ENCODE data around the gene DCBLD2.

Gene DCBLD2

DNA sequence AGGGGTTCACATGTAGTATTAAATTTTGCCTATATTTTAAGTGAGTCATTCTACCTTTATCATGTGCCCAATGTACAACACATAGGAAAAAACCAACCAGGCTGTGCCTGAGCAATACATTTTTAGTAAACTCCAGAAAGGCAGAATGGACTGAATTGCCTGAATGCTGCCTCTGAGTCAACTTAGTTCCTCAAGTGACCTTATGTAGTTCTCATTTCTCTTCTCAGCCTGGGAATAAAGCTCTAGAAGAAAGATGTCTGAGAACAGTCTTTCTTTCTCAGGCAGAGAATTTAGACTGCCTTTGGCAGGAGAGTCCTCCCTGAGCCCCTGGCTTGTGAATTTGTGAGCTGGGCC, 125.4 kb downstream of the DCBLD2 start:
- TF ChIP-seq, protein P1, sequence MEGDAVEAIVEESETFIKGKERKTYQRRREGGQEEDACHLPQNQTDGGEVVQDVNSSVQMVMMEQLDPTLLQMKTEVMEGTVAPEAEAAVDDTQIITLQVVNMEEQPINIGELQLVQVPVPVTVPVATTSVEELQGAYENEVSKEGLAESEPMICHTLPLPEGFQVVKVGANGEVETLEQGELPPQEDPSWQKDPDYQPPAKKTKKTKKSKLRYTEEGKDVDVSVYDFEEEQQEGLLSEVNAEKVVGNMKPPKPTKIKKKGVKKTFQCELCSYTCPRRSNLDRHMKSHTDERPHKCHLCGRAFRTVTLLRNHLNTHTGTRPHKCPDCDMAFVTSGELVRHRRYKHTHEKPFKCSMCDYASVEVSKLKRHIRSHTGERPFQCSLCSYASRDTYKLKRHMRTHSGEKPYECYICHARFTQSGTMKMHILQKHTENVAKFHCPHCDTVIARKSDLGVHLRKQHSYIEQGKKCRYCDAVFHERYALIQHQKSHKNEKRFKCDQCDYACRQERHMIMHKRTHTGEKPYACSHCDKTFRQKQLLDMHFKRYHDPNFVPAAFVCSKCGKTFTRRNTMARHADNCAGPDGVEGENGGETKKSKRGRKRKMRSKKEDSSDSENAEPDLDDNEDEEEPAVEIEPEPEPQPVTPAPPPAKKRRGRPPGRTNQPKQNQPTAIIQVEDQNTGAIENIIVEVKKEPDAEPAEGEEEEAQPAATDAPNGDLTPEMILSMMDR (IDR thresholded peaks at IDR 0.05; ENCODE audit: low read depth, low read length) = no peak
- DNase-seq (ENCODE audit: extremely low read depth, low read depth) = no peak

DNA sequence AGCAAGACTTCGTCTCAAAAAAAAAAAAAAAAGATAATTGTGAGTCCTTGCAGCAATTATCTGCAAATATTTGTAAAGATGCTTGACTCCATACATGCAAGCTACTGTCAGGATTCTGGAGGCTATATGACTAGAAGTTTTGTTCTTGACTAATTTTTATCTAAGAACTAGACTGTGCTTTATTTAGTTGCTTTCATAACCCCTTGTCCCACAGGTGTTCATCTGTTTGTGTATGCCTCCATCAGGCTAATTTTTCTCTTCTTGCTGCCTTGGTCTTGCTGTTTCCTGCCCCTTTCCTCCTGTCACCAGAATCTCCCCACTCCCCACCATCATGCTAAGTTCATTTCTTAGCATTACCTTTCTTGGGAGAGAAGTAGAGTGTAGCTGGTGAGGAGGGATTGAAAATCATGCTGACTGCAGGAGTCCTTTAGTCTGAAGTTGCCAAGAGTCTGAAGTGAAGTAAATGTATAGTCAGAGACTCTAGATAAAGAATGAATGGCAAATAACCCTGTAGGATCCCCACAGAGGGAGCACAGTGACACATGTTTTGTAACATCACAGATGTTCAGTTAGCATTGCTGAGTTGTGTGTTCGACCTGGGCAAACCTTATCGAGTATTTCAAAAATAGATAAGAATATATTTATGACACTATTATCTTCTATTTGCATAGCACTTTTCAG, 125.9 kb downstream of the DCBLD2 start:
- TF ChIP-seq, protein P1 (IDR thresholded peaks at IDR 0.05; ENCODE audit: low read depth, low read length) = no peak
- DNase-seq (ENCODE audit: extremely low read depth, low read depth) = no peak

DNA sequence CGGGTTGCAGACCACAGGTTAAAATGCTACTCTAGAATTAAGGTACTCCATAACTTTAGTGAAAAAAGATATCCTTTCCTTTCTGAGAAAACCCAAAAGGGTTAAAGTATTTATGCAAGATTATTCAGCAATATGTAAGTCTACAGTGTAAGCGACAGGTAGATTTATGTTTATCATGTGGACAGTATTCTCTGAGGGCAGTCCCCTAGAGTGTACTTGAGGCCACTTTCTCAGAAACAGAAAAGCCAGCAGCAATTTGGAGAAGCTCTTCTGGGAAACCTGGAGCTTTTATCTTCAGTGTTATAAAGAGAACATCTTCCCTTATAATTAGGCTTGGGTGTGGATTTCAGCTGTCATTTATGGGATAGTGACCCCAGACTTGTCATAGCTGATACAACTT, 129.5 kb downstream of the DCBLD2 start:
- TF ChIP-seq, protein P1 (IDR thresholded peaks at IDR 0.05; ENCODE audit: low read depth, low read length) = no peak
- DNase-seq (ENCODE audit: extremely low read depth, low read depth) = no peak

DNA sequence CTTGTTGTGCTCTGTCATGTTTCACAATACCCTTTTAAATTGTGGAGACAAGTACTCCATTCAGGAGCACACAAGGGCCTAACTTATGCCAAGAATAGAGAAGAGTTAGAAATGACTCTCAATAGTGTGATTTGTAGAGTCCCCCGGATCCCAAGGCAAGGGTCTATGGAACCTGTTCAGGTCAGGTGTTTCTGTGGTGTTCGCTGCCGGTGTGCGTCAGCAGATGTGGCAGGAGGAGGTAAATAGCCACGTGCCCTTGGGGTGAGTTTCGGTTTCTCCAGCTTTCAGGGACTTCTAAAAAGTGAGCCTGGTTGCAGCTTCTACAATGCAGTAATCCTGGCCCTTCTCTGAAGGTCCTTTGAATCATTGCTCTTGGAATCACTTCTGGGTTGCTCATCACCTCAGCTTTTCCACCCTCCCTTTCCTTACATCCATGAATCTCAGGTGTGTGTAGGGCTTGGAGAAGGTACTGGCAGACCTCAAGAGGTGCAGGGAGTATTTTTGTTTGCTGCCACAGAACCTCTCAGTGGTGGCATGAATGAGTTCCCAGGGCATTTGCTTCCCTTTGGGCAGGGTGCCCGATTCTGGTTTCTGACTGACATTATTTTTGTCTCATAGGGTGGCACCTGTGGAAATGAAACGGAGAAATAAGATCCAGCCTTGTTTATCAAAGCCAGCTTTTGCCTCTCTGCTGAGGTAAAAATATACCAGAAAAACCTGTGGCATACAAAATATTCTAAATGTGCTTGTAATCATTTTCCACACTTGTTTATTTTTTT, 131.0 kb downstream of the DCBLD2 start:
- TF ChIP-seq, protein P1 (IDR thresholded peaks at IDR 0.05; ENCODE audit: low read depth, low read length) = no peak
- DNase-seq (ENCODE audit: extremely low read depth, low read depth) = no peak

DNA sequence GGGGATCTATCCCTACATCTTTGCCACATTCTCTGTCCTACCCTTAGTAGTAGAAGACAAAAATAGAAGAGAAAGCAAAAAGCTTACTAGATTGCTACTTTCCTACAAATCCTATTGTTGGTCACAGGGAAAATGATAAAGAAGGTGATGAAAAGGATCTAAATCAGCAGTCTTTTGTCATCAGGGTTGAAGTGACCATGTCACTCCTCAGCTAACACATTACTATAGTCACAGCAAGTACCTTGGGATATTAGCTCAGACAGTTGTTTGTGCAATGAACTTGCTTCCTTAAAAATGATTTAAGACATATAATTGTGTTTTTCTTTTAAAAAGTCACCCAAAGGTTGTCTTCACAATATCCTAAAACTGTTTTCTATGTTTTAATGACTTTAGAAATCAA, 132.0 kb downstream of the DCBLD2 start:
- TF ChIP-seq, protein P1 (IDR thresholded peaks at IDR 0.05; ENCODE audit: low read depth, low read length) = no peak

DNA sequence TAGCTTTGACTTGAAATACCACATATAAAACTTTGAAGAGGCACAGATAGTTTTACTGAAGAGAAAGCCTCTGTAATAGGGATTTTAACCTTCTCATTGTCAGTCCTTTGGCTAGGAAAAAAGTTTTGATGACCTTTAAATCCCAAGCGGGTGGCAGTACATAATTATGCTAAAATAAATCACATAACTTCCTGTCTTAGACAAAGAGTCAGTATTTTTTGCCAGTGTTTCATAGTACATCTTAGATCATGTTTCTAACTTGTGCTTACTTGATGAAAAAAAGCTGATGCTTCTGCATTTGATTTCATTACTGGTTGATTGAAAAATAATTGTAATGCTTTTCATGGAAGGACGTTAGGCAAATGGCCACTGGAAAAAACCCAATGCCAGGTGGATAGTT, 132.5 kb downstream of the DCBLD2 start:
- TF ChIP-seq, protein P1 (IDR thresholded peaks at IDR 0.05; ENCODE audit: low read depth, low read length) = no peak
- DNase-seq (ENCODE audit: extremely low read depth, low read depth) = no peak

More for the DNA sequence above, 132.0 kb downstream of the DCBLD2 start:
- DNase-seq (ENCODE audit: extremely low read depth, low read depth) = no peak

DNA sequence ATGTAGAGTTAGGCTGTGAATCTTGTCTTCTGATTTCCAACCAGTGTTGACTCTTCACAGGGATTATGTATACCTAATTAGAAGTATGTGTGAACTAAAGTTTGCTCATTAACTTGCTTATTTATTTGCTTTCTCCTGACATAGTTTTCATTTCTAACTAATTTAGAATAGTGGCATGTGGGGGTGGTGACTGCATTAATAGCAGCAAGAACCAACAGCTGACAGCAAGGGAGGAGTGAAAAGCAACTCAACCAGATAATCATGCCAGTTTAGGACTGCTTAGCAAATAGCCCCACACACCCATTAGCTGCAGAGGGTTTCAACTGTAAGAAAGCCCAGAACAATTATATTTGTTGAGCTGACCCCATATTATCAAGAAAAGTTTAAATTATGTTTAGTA, 134.6 kb downstream of the DCBLD2 start:
- no peak for DNase-seq (ENCODE audit: extremely low read depth, low read depth)
- TF ChIP-seq, protein P1 (IDR thresholded peaks at IDR 0.05; ENCODE audit: low read depth, low read length) = no peak

Measured in AG09319 (cell line).